Mucosa of rectum (tissue), 2 donors: Measurements from ENCODE around the gene TMEM182.

ENCODE experiments used
- H3K27ac ChIP-seq, 2 donors: one replicate each; pipeline ENCODE4 v1.7.0; 2013; ENCODE audit warnings: inconsistent platforms in 2 of 2, low read depth in 2 of 2, low read length in 2 of 2
- H3K27me3 ChIP-seq, 2 donors: one replicate each; pipeline ENCODE4 v1.7.0; 2013; ENCODE audit warnings: low read length in 2 of 2; ENCODE audit not compliant: control insufficient read depth in 2 of 2, insufficient read depth in 2 of 2
- H3K36me3 ChIP-seq, 2 donors: one replicate each; pipeline ENCODE4 v1.7.0; 2013; ENCODE audit warnings: low read length in 2 of 2; ENCODE audit not compliant: control insufficient read depth in 2 of 2, insufficient read depth in 2 of 2
- H3K4me1 ChIP-seq, 2 donors: one replicate each; pipeline ENCODE4 v1.7.0; 2013; ENCODE audit warnings: low read length in 2 of 2, mild to moderate bottlenecking in 1 of 2; ENCODE audit not compliant: control insufficient read depth in 2 of 2, insufficient read depth in 2 of 2
- H3K4me3 ChIP-seq, 2 donors: one replicate each; pipeline ENCODE4 v1.7.0; 2013; ENCODE audit warnings: low read length in 2 of 2
- H3K9ac ChIP-seq, 2 donors: one replicate each; pipeline ENCODE4 v1.7.0; 2013; ENCODE audit warnings: low read length in 2 of 2, low read depth in 1 of 2, mild to moderate bottlenecking in 1 of 2
- H3K9me3 ChIP-seq, 2 donors: one replicate each; pipeline ENCODE4 v1.7.0; 2013; ENCODE audit warnings: low read length in 2 of 2; ENCODE audit not compliant: control insufficient read depth in 2 of 2
- donor health status: healthy.
- donor health status: Normal muscosa, but diverticular disease.

Gene TMEM182

DNA sequence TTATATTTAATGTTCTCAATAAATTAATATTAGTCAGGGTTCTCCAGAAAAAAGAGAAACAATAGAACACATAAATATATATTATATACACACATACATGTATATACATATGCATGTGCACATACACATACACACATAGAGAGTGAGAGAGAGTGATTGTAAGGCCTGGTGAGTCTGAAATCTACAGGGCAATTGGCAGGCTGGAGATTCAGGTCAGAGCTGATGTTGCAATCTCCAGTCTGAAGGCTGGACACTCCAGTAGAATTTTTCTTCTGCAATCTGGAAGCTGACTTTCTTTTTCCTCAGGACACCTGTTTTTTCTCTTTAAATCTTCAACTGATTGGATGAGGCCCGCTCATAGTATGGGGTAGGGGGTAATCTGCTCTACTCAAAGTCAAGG is 3.2 kb downstream of the TMEM182 start:
- Histone ChIP-seq H3K9me3 (no peaks in the 10 kb centered on the region), H3K27me3 (no peaks in the 10 kb centered on the region), H3K4me1 (no peaks in the 10 kb centered on the region), H3K27ac (no peak overlapping the region), H3K9ac (no peak overlapping the region), H3K36me3 (no peaks in the 10 kb centered on the region), H3K4me3 (no peak overlapping the region)

DNA sequence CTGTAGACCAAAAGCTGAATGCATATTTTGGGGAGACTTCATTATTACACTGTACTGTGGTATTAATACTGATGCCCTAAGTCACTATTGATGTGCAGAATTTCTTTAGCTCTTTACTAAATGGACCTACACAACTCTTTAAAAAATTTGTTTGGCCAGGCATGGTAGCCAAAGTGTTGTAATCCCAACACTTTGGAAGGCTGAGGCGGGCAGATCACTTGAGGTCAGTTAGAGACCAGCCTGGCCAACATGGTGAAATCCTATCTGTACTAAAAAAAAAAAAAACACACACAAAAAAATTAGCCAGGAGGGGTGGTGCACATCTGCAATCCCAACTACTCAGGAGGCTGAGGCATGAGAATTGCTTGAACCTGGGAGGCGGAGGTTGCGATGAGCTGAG is 6.4 kb downstream of the TMEM182 start:
- Histone ChIP-seq H3K9me3 (no peaks in the 10 kb centered on the region), H3K36me3 (no peaks in the 10 kb centered on the region), H3K27ac (no peak overlapping the region), H3K27me3 (no peaks in the 10 kb centered on the region), H3K9ac (no peak overlapping the region), H3K4me1 (no peaks in the 10 kb centered on the region), H3K4me3 (no peak overlapping the region)

DNA sequence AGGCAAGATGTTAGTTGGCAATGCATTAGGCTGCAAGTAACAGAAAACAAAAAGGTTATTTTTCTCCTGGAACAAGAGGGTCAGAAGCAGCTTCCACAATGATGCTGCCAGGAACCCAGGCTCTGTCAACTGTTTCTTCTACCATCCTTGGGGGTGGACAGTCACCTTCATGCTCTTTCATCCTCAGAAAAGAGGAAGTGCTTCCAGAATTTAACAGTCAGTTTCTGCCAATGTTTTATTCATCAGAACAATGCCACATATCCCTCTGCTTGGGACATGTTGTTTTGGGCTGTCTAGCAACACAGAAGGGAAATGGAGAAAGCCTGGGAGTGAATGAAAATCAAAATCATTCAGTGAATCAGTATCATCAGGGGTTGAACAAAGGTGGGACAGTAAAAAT is 7.1 kb downstream of the TMEM182 start:
- H3K9ac ChIP-seq: no peak overlapping the region
- no peak overlapping the region for H3K27ac ChIP-seq
- H3K4me3 ChIP-seq: no peak overlapping the region
- no peaks in the 10 kb centered on the region for H3K27me3 ChIP-seq
- no peaks in the 10 kb centered on the region for H3K4me1 ChIP-seq
- H3K9me3 ChIP-seq: no peaks in the 10 kb centered on the region
- no peaks in the 10 kb centered on the region for H3K36me3 ChIP-seq

DNA sequence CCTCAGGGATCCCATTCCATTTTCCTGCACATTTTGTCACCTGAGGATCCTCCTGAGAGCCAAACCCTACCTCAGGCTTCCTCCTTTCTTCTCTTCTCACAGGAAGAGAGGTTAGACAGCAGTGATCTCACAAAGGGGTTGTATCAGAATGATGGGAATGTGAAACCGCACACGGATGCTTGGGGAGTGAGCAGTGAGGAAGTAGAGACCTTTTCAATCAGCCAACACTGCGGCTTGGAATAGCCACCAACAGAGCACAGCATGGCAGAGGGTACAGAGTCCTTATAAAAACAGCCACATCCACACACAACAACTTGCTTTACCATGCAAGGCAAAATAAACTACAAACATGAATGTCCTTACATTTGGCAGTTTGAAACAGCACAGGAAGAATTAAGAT is 8.7 kb downstream of the TMEM182 start:
- Histone ChIP-seq H3K36me3 (no peaks in the 10 kb centered on the region), H3K4me1 (no peaks in the 10 kb centered on the region), H3K27me3 (no peaks in the 10 kb centered on the region), H3K9ac (no peak overlapping the region), H3K27ac (no peak overlapping the region), H3K9me3 (no peaks in the 10 kb centered on the region), H3K4me3 (no peak overlapping the region)

DNA sequence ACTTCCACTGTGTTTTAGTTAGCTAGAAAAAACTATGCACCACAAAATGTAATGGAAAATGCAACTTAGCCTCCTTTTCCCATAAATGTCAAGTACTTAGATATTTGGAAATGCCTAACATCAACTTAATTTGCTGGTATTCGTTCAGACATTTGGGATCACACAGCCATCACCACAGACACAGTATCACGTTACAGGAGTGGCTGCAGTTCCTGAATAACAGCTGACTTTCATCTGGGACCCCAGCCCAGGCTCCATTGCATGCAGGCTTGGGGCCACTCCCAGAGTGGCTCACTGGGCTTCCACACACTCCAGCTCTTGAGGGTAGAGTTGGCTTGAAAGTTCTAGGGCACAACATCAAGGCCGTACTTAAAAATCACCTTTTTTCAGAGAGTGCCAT is 9.3 kb downstream of the TMEM182 start:
- no peaks in the 10 kb centered on the region for H3K36me3 ChIP-seq
- H3K4me1 ChIP-seq: no peaks in the 10 kb centered on the region
- no peak overlapping the region for H3K9ac ChIP-seq
- no peaks in the 10 kb centered on the region for H3K9me3 ChIP-seq
- H3K4me3 ChIP-seq: no peak overlapping the region
- no peaks in the 10 kb centered on the region for H3K27me3 ChIP-seq
- H3K27ac ChIP-seq: no peak overlapping the region

DNA sequence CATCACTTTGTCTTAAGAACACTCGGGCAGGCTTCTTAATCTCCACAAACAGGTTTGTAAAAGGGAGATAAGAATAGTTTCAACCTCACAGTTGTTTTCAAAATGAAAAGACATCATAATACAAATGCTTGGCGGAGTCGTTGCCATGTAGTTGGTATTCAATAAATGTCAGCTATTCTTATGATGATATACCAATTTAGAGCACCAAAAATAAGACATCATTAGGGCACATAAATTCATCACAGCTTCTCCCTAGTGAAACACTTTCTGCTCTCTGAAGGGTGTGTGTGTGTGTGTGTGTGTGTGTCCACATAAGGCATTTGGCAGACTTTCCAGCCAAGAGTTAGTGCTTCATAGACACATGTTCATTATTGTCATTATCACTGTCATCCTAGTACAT is 10.8 kb downstream of the TMEM182 start:
- Histone ChIP-seq H3K27ac (no peak overlapping the region), H3K4me1 (no peaks in the 10 kb centered on the region), H3K27me3 (no peaks in the 10 kb centered on the region), H3K4me3 (no peak overlapping the region), H3K36me3 (no peaks in the 10 kb centered on the region), H3K9ac (no peak overlapping the region), H3K9me3 (no peaks in the 10 kb centered on the region)

DNA sequence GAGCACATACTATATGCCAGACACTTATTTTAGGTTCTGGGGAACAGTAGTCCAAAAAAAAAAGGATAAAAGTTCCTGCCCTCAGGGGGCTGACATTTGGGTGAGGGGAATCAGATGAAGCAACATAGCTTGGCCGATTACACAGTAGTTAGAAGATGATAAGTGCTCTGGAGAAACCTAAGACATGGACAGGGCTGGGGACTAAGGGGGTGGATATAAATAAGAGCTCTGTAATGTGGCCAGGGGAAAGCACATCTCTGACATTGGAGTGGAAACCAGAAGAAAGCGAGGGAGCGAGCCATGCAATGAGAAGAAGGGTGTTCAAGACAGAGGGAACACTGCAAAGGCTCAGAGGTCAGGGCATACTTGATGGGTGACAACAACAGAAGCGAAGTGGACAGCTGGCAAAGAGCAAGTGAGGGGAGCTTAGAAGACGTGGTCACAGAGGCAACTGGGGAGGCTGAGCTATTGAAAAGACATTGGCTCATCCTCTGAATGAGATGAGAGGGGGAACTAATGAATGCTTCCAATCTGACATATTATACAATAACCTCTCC is 11.4 kb downstream of the TMEM182 start:
- Histone ChIP-seq H3K4me1 (no peaks in the 10 kb centered on the region), H3K36me3 (no peaks in the 10 kb centered on the region), H3K9me3 (no peaks in the 10 kb centered on the region), H3K4me3 (no peak overlapping the region), H3K27ac (no peak overlapping the region), H3K27me3 (no peaks in the 10 kb centered on the region), H3K9ac (no peak overlapping the region)

DNA sequence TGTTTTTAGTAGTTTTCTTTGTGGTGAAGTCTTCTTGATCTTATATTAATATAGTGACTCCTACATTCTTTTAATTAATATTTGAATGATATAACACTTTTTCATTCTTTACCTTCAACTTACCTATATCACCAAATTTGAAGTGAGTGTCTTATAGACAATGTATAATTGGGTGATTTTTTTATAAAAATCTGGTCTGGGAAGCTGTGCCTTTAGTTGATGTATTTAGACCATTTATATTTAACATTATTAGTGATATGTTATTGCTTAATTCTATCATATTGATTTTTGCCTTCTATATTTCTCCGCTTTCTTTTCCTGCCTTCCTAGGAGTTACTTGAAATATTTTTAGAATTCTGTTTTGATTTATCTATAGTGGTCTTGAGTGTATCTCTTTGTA is 16.4 kb downstream of the TMEM182 start:
- H3K4me1 ChIP-seq: no peaks in the 10 kb centered on the region
- H3K9ac ChIP-seq: no peak overlapping the region
- H3K4me3 ChIP-seq: no peak overlapping the region
- H3K27me3 ChIP-seq: no peaks in the 10 kb centered on the region
- H3K36me3 ChIP-seq: no peaks in the 10 kb centered on the region
- no peak overlapping the region for H3K27ac ChIP-seq
- H3K9me3 ChIP-seq: no peaks in the 10 kb centered on the region

DNA sequence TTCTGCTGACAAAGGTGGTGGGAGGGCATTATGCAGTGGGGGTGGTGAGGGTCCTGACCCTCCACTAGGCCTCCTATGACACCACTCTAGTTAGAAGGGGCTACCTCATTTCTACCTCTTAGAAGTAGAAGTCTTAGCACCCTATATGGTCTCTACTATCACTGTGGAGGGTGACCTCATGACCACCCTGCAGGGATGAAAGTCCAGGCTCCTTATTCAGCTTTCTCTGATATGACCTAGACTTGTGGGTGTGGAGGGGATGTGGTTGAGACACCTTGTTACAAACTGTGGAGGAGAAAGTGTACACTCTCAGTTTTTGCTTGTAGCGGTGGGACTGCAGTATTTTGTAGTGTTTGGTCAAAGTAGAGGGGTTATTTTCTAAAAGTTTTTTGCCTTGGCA is 18.6 kb downstream of the TMEM182 start:
- Histone ChIP-seq H3K9ac (no peak overlapping the region), H3K27me3 (no peaks in the 10 kb centered on the region), H3K27ac (no peak overlapping the region), H3K4me3 (no peak overlapping the region), H3K36me3 (no peaks in the 10 kb centered on the region), H3K4me1 (no peaks in the 10 kb centered on the region), H3K9me3 (no peaks in the 10 kb centered on the region)

DNA sequence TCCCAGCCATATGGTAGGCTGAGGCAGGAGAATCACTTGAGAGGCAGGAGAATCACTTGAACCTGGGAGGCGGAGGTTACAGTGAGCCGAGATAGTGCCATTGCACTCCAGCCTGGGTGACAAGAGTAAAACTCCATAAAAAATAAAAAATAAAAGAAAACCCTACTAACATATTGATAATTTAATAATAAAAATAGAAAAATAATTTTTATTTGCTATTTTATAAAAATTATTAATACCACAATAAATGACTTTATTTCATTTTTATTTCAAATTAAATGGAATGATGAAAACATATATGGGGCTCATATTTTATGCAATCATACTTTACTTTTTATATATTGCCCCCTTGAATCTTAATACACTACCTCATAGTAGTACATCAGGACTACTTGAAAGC is 20.4 kb downstream of the TMEM182 start:
- no peak overlapping the region for H3K4me3 ChIP-seq
- no peak overlapping the region for H3K27ac ChIP-seq
- no peaks in the 10 kb centered on the region for H3K27me3 ChIP-seq
- H3K4me1 ChIP-seq: no peaks in the 10 kb centered on the region
- no peak overlapping the region for H3K9ac ChIP-seq
- H3K9me3 ChIP-seq: no peaks in the 10 kb centered on the region
- H3K36me3 ChIP-seq: no peaks in the 10 kb centered on the region

DNA sequence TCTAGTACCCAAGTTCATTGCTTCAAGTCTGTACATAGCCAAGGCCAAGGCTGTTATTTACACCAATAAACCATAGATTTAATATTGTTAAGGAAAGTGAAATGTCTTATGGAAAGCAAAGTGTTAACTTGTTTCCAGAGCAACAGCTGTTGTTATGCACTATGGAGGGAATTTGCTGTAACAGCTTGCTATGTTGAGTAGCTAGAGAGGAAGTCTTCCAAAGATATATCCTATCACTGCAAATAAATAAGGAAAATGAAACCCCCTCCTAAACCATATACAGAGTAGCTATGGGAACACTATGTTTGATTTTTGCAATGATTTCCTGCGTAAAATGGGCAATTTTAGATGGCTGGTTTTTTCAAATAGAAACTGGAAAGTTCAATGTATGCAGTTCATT is 21.1 kb downstream of the TMEM182 start:
- no peaks in the 10 kb centered on the region for H3K9me3 ChIP-seq
- H3K4me1 ChIP-seq: no peaks in the 10 kb centered on the region
- H3K36me3 ChIP-seq: no peaks in the 10 kb centered on the region
- no peak overlapping the region for H3K27ac ChIP-seq
- no peak overlapping the region for H3K9ac ChIP-seq
- no peaks in the 10 kb centered on the region for H3K27me3 ChIP-seq
- H3K4me3 ChIP-seq: no peak overlapping the region
